Measurements from ENCODE around the gene SMAD9.

SMAD9 gene

DNA sequence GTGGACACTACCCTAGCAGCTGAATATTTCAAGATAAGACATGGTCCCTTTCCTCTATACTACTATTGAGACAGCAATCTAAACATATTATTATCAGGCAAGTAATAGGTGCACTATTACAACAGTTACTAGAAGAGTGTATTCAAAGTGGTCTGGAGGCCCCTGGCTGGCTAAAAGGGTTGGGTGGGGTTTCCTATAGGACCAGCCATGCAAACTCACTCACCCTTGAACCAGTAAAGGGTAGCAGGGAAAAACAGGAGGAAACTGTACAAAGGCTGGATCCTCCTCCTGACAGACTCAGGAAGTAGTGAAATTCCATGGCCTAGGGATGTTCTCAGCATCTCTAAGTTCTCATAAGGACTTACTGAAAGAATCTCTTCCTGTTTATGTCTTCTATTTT is 7.7 kb downstream of the SMAD9 start:
- Histone ChIP-seq H3K9ac (no peak overlapping the region), H4K20me1 (ENCODE audit: insufficient read depth) (no peaks in the 10 kb centered on the region), H3K4me1 (ENCODE audit: low read depth, poor library complexity, severe bottlenecking) (no peaks in the 10 kb centered on the region), H3K79me2 (ENCODE audit: insufficient read depth, low read depth) (no peaks in the 10 kb centered on the region), H3K27ac (no peak overlapping the region), H3K4me3 (IDR thresholded peaks at IDR 0.05; ENCODE audit: insufficient read depth, low read depth, low read length) (no peak overlapping the region), H3K27me3 (ENCODE audit: insufficient read depth, low read depth) (no peaks in the 10 kb centered on the region), H3K36me3 (ENCODE audit: insufficient read depth) (no peaks in the 10 kb centered on the region), H2AFZ (ENCODE audit: low read depth) (no peak overlapping the region), H3K4me2 (no peak overlapping the region)
- TF ChIP-seq, protein P1, sequence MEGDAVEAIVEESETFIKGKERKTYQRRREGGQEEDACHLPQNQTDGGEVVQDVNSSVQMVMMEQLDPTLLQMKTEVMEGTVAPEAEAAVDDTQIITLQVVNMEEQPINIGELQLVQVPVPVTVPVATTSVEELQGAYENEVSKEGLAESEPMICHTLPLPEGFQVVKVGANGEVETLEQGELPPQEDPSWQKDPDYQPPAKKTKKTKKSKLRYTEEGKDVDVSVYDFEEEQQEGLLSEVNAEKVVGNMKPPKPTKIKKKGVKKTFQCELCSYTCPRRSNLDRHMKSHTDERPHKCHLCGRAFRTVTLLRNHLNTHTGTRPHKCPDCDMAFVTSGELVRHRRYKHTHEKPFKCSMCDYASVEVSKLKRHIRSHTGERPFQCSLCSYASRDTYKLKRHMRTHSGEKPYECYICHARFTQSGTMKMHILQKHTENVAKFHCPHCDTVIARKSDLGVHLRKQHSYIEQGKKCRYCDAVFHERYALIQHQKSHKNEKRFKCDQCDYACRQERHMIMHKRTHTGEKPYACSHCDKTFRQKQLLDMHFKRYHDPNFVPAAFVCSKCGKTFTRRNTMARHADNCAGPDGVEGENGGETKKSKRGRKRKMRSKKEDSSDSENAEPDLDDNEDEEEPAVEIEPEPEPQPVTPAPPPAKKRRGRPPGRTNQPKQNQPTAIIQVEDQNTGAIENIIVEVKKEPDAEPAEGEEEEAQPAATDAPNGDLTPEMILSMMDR (conservative IDR thresholded peaks at IDR 0.05; ENCODE audit: low read depth, low read length), result no peak

DNA sequence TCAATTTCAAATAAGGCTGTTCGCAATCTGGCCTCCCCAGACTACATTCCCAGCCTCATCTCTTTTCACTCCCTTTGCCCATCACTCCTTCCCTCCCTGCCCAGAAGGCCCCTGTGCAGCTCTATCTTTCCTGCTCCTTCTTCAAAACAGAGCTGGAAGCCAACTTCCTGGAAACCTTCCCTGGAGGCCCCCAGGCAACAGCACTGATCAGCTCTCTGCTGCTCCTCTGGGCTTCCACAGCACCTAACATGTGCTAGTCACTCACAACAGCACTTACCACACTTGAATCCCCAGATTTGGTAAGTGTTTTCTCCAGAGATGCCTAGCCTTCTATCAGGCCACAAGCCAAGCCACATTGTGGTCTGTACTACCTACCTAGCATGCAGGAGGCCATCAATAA is 9.5 kb downstream of the SMAD9 start:
- Histone ChIP-seq H2AFZ (ENCODE audit: low read depth) (no peak overlapping the region), H3K4me1 (ENCODE audit: low read depth, poor library complexity, severe bottlenecking) (no peaks in the 10 kb centered on the region), H3K79me2 (ENCODE audit: insufficient read depth, low read depth) (no peaks in the 10 kb centered on the region), H3K4me2 (no peak overlapping the region), H3K27me3 (ENCODE audit: insufficient read depth, low read depth) (no peaks in the 10 kb centered on the region), H3K27ac (no peak overlapping the region), H3K36me3 (ENCODE audit: insufficient read depth) (no peaks in the 10 kb centered on the region), H4K20me1 (ENCODE audit: insufficient read depth) (no peaks in the 10 kb centered on the region), H3K9ac (no peak overlapping the region), H3K4me3 (IDR thresholded peaks at IDR 0.05; ENCODE audit: insufficient read depth, low read depth, low read length) (no peak overlapping the region)
- TF ChIP-seq, protein P1 (conservative IDR thresholded peaks at IDR 0.05; ENCODE audit: low read depth, low read length), result no peak

DNA sequence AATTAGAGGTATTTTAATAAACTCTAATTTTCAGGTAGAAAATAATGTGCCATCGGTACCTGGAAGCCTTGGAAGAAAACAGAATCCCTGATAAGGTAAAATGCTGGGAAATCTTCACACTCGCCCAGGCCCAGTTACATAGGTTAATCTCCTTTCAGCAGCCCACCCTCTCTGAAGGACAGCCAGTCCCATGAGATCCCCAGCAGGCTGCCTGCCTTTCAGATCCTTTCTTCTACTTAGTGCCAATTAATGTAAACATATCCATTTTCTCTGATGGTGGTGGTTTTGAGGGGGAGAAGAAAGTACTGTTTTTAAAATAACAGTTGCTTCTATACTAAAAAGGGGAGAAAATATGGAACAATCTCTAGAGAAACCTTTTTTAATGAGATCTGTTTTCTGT is 12.2 kb downstream of the SMAD9 start:
- Histone ChIP-seq H3K4me3 (IDR thresholded peaks at IDR 0.05; ENCODE audit: insufficient read depth, low read depth, low read length) (no peak overlapping the region), H3K4me1 (ENCODE audit: low read depth, poor library complexity, severe bottlenecking) (no peaks in the 10 kb centered on the region), H3K36me3 (ENCODE audit: insufficient read depth) (no peaks in the 10 kb centered on the region), H2AFZ (ENCODE audit: low read depth) (no peak overlapping the region), H3K27ac (no peak overlapping the region), H3K79me2 (ENCODE audit: insufficient read depth, low read depth) (no peaks in the 10 kb centered on the region), H3K4me2 (no peak overlapping the region), H3K9ac (no peak overlapping the region), H3K27me3 (ENCODE audit: insufficient read depth, low read depth) (no peaks in the 10 kb centered on the region), H4K20me1 (ENCODE audit: insufficient read depth) (no peaks in the 10 kb centered on the region)
- TF ChIP-seq, protein P1 (conservative IDR thresholded peaks at IDR 0.05; ENCODE audit: low read depth, low read length), result no peak

DNA sequence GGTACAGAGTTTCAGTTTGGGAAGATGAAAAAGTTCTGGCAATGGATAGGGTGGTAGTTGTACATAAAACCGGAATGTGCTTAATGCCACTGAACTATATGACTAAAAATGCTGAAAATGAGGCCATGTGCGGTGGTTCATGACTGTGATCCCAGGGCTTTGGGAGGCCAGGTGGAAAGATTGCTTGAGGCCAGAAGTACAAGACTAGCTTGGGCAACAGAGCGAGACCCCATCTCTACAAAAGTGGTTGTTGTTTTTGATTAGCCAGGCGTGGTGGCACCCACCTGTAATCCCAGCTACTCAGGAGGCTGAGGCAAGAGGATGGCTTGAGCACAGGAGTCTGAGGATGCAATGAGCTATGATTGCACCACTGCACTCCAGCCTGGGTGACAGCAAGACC is 12.8 kb downstream of the SMAD9 start:
- Histone ChIP-seq H3K4me1 (ENCODE audit: low read depth, poor library complexity, severe bottlenecking) (no peaks in the 10 kb centered on the region), H3K4me3 (IDR thresholded peaks at IDR 0.05; ENCODE audit: insufficient read depth, low read depth, low read length) (no peak overlapping the region), H4K20me1 (ENCODE audit: insufficient read depth) (no peaks in the 10 kb centered on the region), H3K9ac (no peak overlapping the region), H3K27me3 (ENCODE audit: insufficient read depth, low read depth) (no peaks in the 10 kb centered on the region), H3K27ac (no peak overlapping the region), H3K4me2 (no peak overlapping the region), H3K79me2 (ENCODE audit: insufficient read depth, low read depth) (no peaks in the 10 kb centered on the region), H2AFZ (ENCODE audit: low read depth) (no peak overlapping the region), H3K36me3 (ENCODE audit: insufficient read depth) (no peaks in the 10 kb centered on the region)
- TF ChIP-seq, protein P1 (conservative IDR thresholded peaks at IDR 0.05; ENCODE audit: low read depth, low read length), result no peak

DNA sequence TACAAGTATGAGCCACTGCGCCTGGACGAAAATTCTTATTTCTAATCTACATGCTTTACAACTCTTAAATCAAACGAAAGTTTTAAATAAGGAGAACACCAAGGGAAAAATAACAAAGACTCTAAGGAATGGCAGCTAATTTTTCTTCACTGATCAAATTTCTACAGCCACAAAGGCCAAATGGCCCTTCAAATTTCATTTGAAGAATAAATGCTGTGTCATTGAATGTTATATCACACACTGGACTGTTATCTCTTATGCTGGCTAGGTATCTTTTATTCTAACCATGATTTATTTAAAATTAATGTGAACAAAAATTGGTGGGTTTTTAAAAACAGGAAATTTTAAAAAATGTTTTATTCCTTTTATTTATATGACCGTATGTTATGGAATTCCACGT is 14.1 kb downstream of the SMAD9 start:
- H3K27ac ChIP-seq, result no peak overlapping the region
- H3K4me2 ChIP-seq, result no peak overlapping the region
- H3K9ac ChIP-seq, result no peak overlapping the region
- H3K79me2 ChIP-seq (ENCODE audit: insufficient read depth, low read depth), result no peaks in the 10 kb centered on the region
- no peaks in the 10 kb centered on the region for H3K4me1 ChIP-seq (ENCODE audit: low read depth, poor library complexity, severe bottlenecking)
- TF ChIP-seq, protein P1 (conservative IDR thresholded peaks at IDR 0.05; ENCODE audit: low read depth, low read length), result no peak
- H3K4me3 ChIP-seq (IDR thresholded peaks at IDR 0.05; ENCODE audit: insufficient read depth, low read depth, low read length), result no peak overlapping the region
- H4K20me1 ChIP-seq (ENCODE audit: insufficient read depth), result no peaks in the 10 kb centered on the region
- H2AFZ ChIP-seq (ENCODE audit: low read depth), result no peak overlapping the region
- no peaks in the 10 kb centered on the region for H3K36me3 ChIP-seq (ENCODE audit: insufficient read depth)
- H3K27me3 ChIP-seq (ENCODE audit: insufficient read depth, low read depth), result no peaks in the 10 kb centered on the region
